Parathyroid adenoma (tissue), 2 donors: ENCODE measurements around the gene RNF175.

ENCODE experiments used
- H2AFZ ChIP-seq: fragments of 300-600 bp; sonication (generic); one replicate; pipeline ENCODE4 v1.7.0; 2017; ENCODE audit warnings: antibody characterized with exemption, mild to moderate bottlenecking
- H3K27ac ChIP-seq: fragments of 300-600 bp; sonication (generic); one replicate; pipeline ENCODE4 v1.7.0; 2017
- H3K27me3 ChIP-seq: fragments of 300-600 bp; sonication (generic); one replicate; pipeline ENCODE4 v1.7.0; 2017; ENCODE audit warnings: low read length; ENCODE audit not compliant: control insufficient read depth, insufficient read depth
- H3K36me3 ChIP-seq: fragments of 300-600 bp; sonication (generic); one replicate; pipeline ENCODE4 v1.7.0; 2017; ENCODE audit warnings: low read length; ENCODE audit not compliant: control insufficient read depth, insufficient read depth
- H3K4me1 ChIP-seq: fragments of 300-600 bp; sonication (generic); one replicate; pipeline ENCODE4 v1.7.0; 2017; ENCODE audit warnings: control low read depth
- H3K4me2 ChIP-seq: fragments of 300-600 bp; sonication (generic); one replicate; pipeline ENCODE4 v1.7.0; 2017; ENCODE audit warnings: low read length
- H3K4me3 ChIP-seq: fragments of 300-600 bp; sonication (generic); one replicate; pipeline ENCODE4 v1.7.0; 2017; ENCODE audit warnings: low read depth, low read length
- H3K79me2 ChIP-seq: fragments of 300-600 bp; sonication (generic); one replicate; pipeline ENCODE4 v1.7.0; 2017; ENCODE audit warnings: control low read depth
- H3K9ac ChIP-seq: fragments of 300-600 bp; sonication (generic); one replicate; pipeline ENCODE4 v1.7.0; 2017; ENCODE audit warnings: mild to moderate bottlenecking
- H3K9me3 ChIP-seq: fragments of 300-600 bp; sonication (generic); one replicate; pipeline ENCODE4 v1.7.0; 2017; ENCODE audit warnings: low read length; ENCODE audit not compliant: control insufficient read depth
- CTCF ChIP-seq: fragments of 300-600 bp; sonication (generic); IDR thresholded peaks from one replicate; pipeline ENCODE4 v1.7.0; 2017; ENCODE audit warnings: antibody characterized with exemption, mild to moderate bottlenecking
- donor health status: primary hyperparathyroidism.

Gene RNF175

GRCh38 chr4:153725831-153726154, 34.0 kb downstream of the RNF175 start:
- Histone ChIP-seq H2AFZ (no peak overlapping the region), H3K9me3 (no peaks in the 10 kb centered on the region), H3K4me3 (no peak overlapping the region), H3K79me2 (no peaks in the 10 kb centered on the region), H3K27me3 (no peaks in the 10 kb centered on the region), H3K4me1 (no peaks in the 10 kb centered on the region), H3K27ac (no peak overlapping the region), H3K9ac (no peak overlapping the region), H3K4me2 (no peak overlapping the region), H3K36me3 (no peaks in the 10 kb centered on the region)
- TF ChIP-seq CTCF = no peak

GRCh38 chr4:153725136-153725830, 34.5 kb downstream of the RNF175 start:
- TF ChIP-seq CTCF = no peak

GRCh38 chr4:153724606-153725005, 35.2 kb downstream of the RNF175 start:
- H3K9ac ChIP-seq = no peak overlapping the region
- no peak for TF ChIP-seq CTCF
- no peaks in the 10 kb centered on the region for H3K4me1 ChIP-seq

More at GRCh38 chr4:153725136-153725830, 34.5 kb downstream of the RNF175 start:
- Histone ChIP-seq H3K4me3 (no peak overlapping the region), H2AFZ (no peak overlapping the region), H3K27ac (no peak overlapping the region), H3K9ac (no peak overlapping the region), H3K4me2 (no peak overlapping the region), H3K4me1 (no peaks in the 10 kb centered on the region), H3K79me2 (no peaks in the 10 kb centered on the region), H3K27me3 (no peaks in the 10 kb centered on the region), H3K36me3 (no peaks in the 10 kb centered on the region), H3K9me3 (no peaks in the 10 kb centered on the region)

GRCh38 chr4:153722036-153722435, 37.8 kb downstream of the RNF175 start:
- no peak overlapping the region for H3K4me2 ChIP-seq
- H3K9ac ChIP-seq = no peak overlapping the region
- no peak overlapping the region for H3K4me3 ChIP-seq
- H3K79me2 ChIP-seq = no peaks in the 10 kb centered on the region
- H2AFZ ChIP-seq = no peak overlapping the region
- H3K4me1 ChIP-seq = no peaks in the 10 kb centered on the region
- no peak overlapping the region for H3K27ac ChIP-seq
- no peaks in the 10 kb centered on the region for H3K9me3 ChIP-seq
- no peaks in the 10 kb centered on the region for H3K27me3 ChIP-seq
- no peak for TF ChIP-seq CTCF
- H3K36me3 ChIP-seq = no peaks in the 10 kb centered on the region

More at GRCh38 chr4:153724606-153725005, 35.2 kb downstream of the RNF175 start:
- Histone ChIP-seq H3K27ac (no peak overlapping the region), H3K4me3 (no peak overlapping the region), H3K36me3 (no peaks in the 10 kb centered on the region), H3K79me2 (no peaks in the 10 kb centered on the region), H3K4me2 (no peak overlapping the region), H2AFZ (no peak overlapping the region), H3K27me3 (no peaks in the 10 kb centered on the region), H3K9me3 (no peaks in the 10 kb centered on the region)
